Naive thymus-derived CD4-positive, alpha-beta T cell (primary cell): Measurements from ENCODE around the gene C2CD2L. TPM values are rescaled to one million over a fixed set of nuclear protein-coding genes. Genes with fewer than 3 reads are reported as not detected.

Experiments used
- ATAC-seq: fragments of 150-1000 bp; cut with Tn5 transposase; 2 replicates; pipeline ENCODE4 v1.10.0; 2021; ENCODE audit warnings: mild to moderate bottlenecking, moderate library complexity
- CTCF ChIA-PET: fragments of 350-600 bp; sonication (Branson Sonifier 250); formaldehyde crosslinking; loops from one replicate; lab custom pipeline; 2021; ENCODE audit warnings: antibody characterized with exemption; lab: Charles Lee
- POLR2A ChIA-PET: fragments of 350-600 bp; sonication (Branson Sonifier 250); formaldehyde crosslinking; loops from one replicate; lab custom pipeline; 2021; ENCODE audit warnings: antibody characterized with exemption, inconsistent platforms; lab: Charles Lee
- DNase-seq, 9 donors: peaks; one replicate each; pipeline versions ENCODE4 v3.0.0 to v3.0.0-alpha.2; 2020 to 2022; ENCODE audit warnings: mixed read lengths in 1 of 9
- H3K27ac ChIP-seq: one replicate; pipeline ENCODE4 v1.7.0; 2013; ENCODE audit warnings: mild to moderate bottlenecking, low read depth, low read length, moderate library complexity
- H3K27me3 ChIP-seq, 2 donors: one replicate each; pipeline ENCODE4 v1.7.0; 2013; ENCODE audit warnings: low read length in 2 of 2, mild to moderate bottlenecking in 2 of 2, moderate library complexity in 2 of 2; ENCODE audit not compliant: control insufficient read depth in 2 of 2, insufficient read depth in 2 of 2
- H3K36me3 ChIP-seq, 3 experiments: 1 replicate in 2 of 3; 2 replicates in 1 of 3; pipeline ENCODE4 v1.7.0; 2013; ENCODE audit warnings: low read length in 3 of 3, mild to moderate bottlenecking in 3 of 3, moderate library complexity in 1 of 3; ENCODE audit not compliant: insufficient read depth in 3 of 3, control insufficient read depth in 2 of 3
- H3K4me1 ChIP-seq, 2 donors: one replicate each; pipeline ENCODE4 v1.7.0; 2013; ENCODE audit warnings: low read length in 2 of 2, mild to moderate bottlenecking in 2 of 2, moderate library complexity in 1 of 2; ENCODE audit not compliant: control insufficient read depth in 2 of 2, insufficient read depth in 2 of 2
- H3K4me3 ChIP-seq: 2 replicates; pipeline ENCODE4 v1.7.0; 2013; ENCODE audit warnings: mild to moderate bottlenecking, low read length
- H3K9me3 ChIP-seq, 3 experiments: 1 replicate in 2 of 3; 2 replicates in 1 of 3; pipeline ENCODE4 v1.7.0; 2013; ENCODE audit warnings: low read length in 3 of 3; ENCODE audit not compliant: control insufficient read depth in 2 of 3
- H3K27ac Mint-ChIP-seq, 9 donors: one replicate each; pipeline ENCODE4 v1.8.0; 2020 to 2022; ENCODE audit warnings: mixed read lengths in 9 of 9, mild to moderate bottlenecking in 8 of 9, moderate library complexity in 5 of 9, inconsistent platforms in 2 of 9
- H3K27me3 Mint-ChIP-seq, 5 donors: one replicate each; pipeline ENCODE4 v1.8.0; 2021 to 2022; ENCODE audit warnings: mixed read lengths in 5 of 5, mild to moderate bottlenecking in 1 of 5
- H3K36me3 Mint-ChIP-seq, 5 donors: one replicate each; pipeline ENCODE4 v1.8.0; 2020 to 2022; ENCODE audit warnings: mixed read lengths in 5 of 5, mild to moderate bottlenecking in 3 of 5, inconsistent platforms in 1 of 5
- H3K4me1 Mint-ChIP-seq, 7 donors: one replicate each; pipeline ENCODE4 v1.8.0; 2020 to 2022; ENCODE audit warnings: mixed read lengths in 7 of 7, mild to moderate bottlenecking in 3 of 7, inconsistent platforms in 1 of 7
- H3K4me3 Mint-ChIP-seq, 10 donors: one replicate each; pipeline ENCODE4 v1.8.0; 2020 to 2022; ENCODE audit warnings: mild to moderate bottlenecking in 10 of 10, mixed read lengths in 10 of 10, moderate library complexity in 6 of 10, inconsistent platforms in 2 of 10
- H3K9me3 Mint-ChIP-seq, 11 donors: one replicate each; pipeline ENCODE4 v1.8.0; 2020 to 2022; ENCODE audit warnings: mixed read lengths in 11 of 11, mild to moderate bottlenecking in 4 of 11, inconsistent platforms in 1 of 11, moderate library complexity in 1 of 11
- intact Hi-C, 2 donors: fragments of 100-400 bp; cut with micrococcal nuclease; formaldehyde crosslinking; loops; one replicate each; pipeline ENCODE4 v1.15.1; 2023
- polyA plus RNA-seq, 2 donors: library from polyadenylated mRNA; unstranded; fragments of 300-500 nt; fragmentation: Illumina TruSeq; gene quantifications; one replicate each; pipeline ENCODE4 v1.2.3, GENCODE V29; 2021
- total RNA-seq, 6 experiments: library from RNA in 5 of 6; stranded (reverse) in 5 of 6; gene quantifications; 1 replicate in 5 of 6; 2 replicates in 1 of 6; pipeline ENCODE4 v1.2.3 and lab custom pipeline; 2021 to 2026

The C2CD2L gene
- total and polyA plus RNA-seq, 7 experiments from 2014 or later, result 2.7 to 40.7 (median 29.8) TPM

DNA sequence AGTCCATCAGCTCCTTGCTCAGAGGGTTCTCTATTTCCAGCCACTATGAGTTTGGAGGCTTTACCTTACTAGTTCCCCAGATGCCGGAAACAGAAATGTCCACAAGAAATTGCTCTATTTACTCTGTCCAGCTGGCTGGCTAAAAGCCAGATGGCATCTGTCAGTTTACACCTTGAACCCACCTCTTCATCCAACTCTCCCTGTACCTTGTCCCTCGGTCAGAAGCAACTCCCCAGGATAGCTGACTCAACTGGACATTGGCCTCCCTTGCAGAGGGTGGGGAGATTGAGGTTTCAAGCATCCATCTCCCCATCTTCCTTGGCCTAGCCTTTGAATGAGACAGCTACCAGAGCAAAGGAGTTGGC is 1.7 kb downstream of the C2CD2L start:
- H3K36me3 Mint-ChIP-seq, result peaks cover 7 to 35% (median 19%) of the 10 kb centered on the region in 5 donors
- H3K9me3 Mint-ChIP-seq, result no peaks in the 10 kb centered on the region
- peak overlapping the region; percentile 83 to 98 (median 92) for H3K4me3 Mint-ChIP-seq
- DNase-seq, result no peak
- no peaks in the 10 kb centered on the region for H3K27me3 ChIP-seq
- H3K4me3 ChIP-seq, result peak overlapping the region; percentile 95
- H3K4me1 Mint-ChIP-seq, result peaks cover 49 to 71% (median 54%) of the 10 kb centered on the region in 7 donors
- ATAC-seq, result no peak
- intact Hi-C loops, result loop anchor here in 1 of 2 donors (5.0 kb wide), 2 partner anchors 58 to 153 kb away; partner anchors contain the start of gene NLRX1
- H3K27ac Mint-ChIP-seq, result peak overlapping the region in 8 of 9 donors; percentile 80 to 94 (median 86)
- peaks cover 20 to 24% of the 10 kb centered on the region in 2 donors for H3K4me1 ChIP-seq
- peaks cover 9 to 45% (median 21%) of the 10 kb centered on the region in 3 experiments for H3K36me3 ChIP-seq
- ChIA-PET CTCF (interaction anchor here (0.7 to 1.4 kb wide), 2 partner anchors 13 to 213 kb away, joined by 3 read pairs; a partner anchor contains a TSS), POLR2A (interaction anchor here (0.8 to 20.2 kb wide), 9 partner anchors 7 to 225 kb away, joined by 3 to 435 read pairs (median 6); partner anchors contain the start of genes C2CD2L, CBL, DPAGT1 and HINFP)
- peak overlapping the region; percentile 93 for H3K27ac ChIP-seq
- no peaks in the 10 kb centered on the region for H3K9me3 ChIP-seq
- H3K27me3 Mint-ChIP-seq, result no peaks in the 10 kb centered on the region

DNA sequence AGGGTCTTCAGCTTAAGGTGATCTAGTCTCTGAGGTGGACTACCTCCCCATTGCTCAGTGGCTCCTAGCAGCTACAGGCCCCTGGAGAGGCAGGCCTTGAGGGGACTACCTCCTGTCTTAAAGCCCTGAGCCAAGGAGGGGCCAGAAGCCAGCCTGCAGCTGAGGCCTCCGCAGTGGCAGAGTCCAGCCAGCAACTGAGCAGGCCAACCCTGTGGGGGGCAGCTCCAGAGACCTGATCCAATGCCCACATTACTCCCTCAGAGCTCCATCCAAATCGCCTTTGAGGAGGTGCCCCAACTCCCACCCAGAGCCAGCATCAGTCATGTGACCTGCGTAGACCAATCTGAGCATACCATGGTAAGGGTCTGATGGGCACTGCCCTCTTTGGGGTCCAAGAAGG is 2.7 kb downstream of the C2CD2L start:
- H3K27me3 Mint-ChIP-seq, result no peaks in the 10 kb centered on the region
- ChIA-PET CTCF (interaction anchor here (0.8 to 1.4 kb wide), 3 partner anchors 11 to 212 kb away, joined by 3 to 4 read pairs (median 3); partner anchors contain the start of genes CBL and HINFP), POLR2A (interaction anchor here (0.6 to 20.2 kb wide), 11 partner anchors 6 to 224 kb away, joined by 3 to 435 read pairs (median 6); partner anchors contain the start of genes C2CD2L, CBL, CENATAC and DPAGT1)
- Histone ChIP-seq H3K4me3 (no peak overlapping the region), H3K36me3 (peaks cover 9 to 53% (median 21%) of the 10 kb centered on the region in 3 experiments), H3K9me3 (no peaks in the 10 kb centered on the region), H3K4me1 (peaks cover 20 to 33% of the 10 kb centered on the region in 2 donors), H3K27me3 (no peaks in the 10 kb centered on the region), H3K27ac (peak overlapping the region; percentile 93)
- H3K9me3 Mint-ChIP-seq, result no peaks in the 10 kb centered on the region
- ATAC-seq (no peak), DNase-seq (no peak)
- H3K27ac Mint-ChIP-seq, result peak overlapping the region; percentile 31 to 91 (median 85)
- H3K36me3 Mint-ChIP-seq, result peaks cover 7 to 41% (median 19%) of the 10 kb centered on the region in 5 donors
- peak overlapping the region in 9 of 10 donors; percentile 83 to 98 (median 92) for H3K4me3 Mint-ChIP-seq
- peaks cover 47 to 70% (median 55%) of the 10 kb centered on the region in 7 donors for H3K4me1 Mint-ChIP-seq
- intact Hi-C loops, result loop anchor here in 1 of 2 donors (5.0 kb wide), 2 partner anchors 57 to 152 kb away; partner anchors contain the start of gene NLRX1

DNA sequence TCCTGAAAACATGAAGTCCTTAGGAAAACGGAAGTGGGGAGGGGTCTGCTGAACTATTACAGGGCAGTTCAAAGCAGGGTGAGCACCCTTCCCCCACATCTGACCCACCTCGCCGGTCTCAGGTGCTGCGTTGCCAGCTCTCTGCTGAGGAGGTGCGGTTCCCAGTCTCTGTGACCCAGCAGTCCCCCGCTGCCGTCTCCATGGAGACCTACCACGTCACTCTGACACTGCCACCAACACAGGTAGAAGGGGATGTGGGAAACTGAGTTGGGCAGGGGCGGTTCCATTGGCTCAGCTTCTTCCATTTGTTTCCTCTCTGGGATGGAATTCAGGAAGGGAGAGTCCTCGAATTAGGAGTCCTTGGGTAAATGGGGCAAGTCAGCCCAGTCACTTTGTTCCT is 3.3 kb downstream of the C2CD2L start:
- ChIA-PET CTCF (interaction anchor here (1.4 kb wide), 1 partner anchor 212 kb away, joined by 3 read pairs; no protein-coding TSS in a partner anchor), POLR2A (interaction anchor here (1.8 to 20.2 kb wide), 4 partner anchors 6 to 43 kb away, joined by 6 to 435 read pairs (median 221); partner anchors contain the start of genes C2CD2L, DPAGT1, HINFP and HMBS)
- Mint-ChIP-seq H3K36me3 (peaks cover 11 to 45% (median 24%) of the 10 kb centered on the region in 5 donors), H3K27ac (peak overlapping the region; percentile 38 to 88 (median 80)), H3K27me3 (no peaks in the 10 kb centered on the region), H3K4me3 (peak overlapping the region in 7 of 10 donors; percentile 5 to 96 (median 32)), H3K4me1 (peaks cover 48 to 75% (median 59%) of the 10 kb centered on the region in 7 donors), H3K9me3 (no peaks in the 10 kb centered on the region)
- Histone ChIP-seq H3K4me1 (peaks cover 20 to 39% of the 10 kb centered on the region in 2 donors), H3K9me3 (no peaks in the 10 kb centered on the region), H3K27ac (peak overlapping the region; percentile 93), H3K36me3 (peaks cover 9 to 53% (median 21%) of the 10 kb centered on the region in 3 experiments), H3K4me3 (no peak overlapping the region), H3K27me3 (no peaks in the 10 kb centered on the region)
- DNase-seq (no peak), ATAC-seq (no peak)
- intact Hi-C loops, result no loop called here

DNA sequence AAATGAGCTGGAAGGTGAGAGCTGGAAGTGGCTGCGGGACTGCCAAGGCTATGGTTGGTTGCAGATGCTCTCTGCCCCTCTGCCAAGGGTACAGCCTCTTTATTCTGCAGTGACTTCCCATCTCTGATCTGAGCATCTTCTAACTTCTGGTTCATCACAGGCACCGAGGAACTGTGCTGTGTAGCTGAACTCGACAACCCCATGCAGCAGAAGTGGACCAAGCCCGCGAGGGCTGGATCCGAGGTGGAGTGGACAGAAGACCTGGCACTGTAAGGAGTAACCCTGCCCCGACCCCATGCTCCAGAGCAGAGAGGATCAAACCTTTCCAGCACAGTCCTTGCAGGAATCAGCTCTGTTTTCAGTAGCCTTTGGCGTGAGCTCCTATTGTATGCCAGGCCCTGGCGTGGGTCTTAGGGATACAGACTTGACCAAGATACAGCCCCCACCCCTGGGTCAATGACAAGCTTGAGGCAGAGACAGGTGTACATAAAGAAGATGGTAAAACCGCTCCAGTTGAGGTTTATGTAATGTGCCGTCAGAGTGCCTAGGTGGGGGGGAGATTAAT is 4.3 kb downstream of the C2CD2L start:
- no peak for DNase-seq
- intact Hi-C loops, result no loop called here
- Mint-ChIP-seq H3K9me3 (no peaks in the 10 kb centered on the region), H3K36me3 (peaks cover 12 to 51% (median 25%) of the 10 kb centered on the region in 5 donors), H3K4me3 (no peak overlapping the region), H3K4me1 (peaks cover 50 to 75% (median 59%) of the 10 kb centered on the region in 7 donors), H3K27ac (peak overlapping the region in 8 of 9 donors; percentile 31 to 85 (median 60)), H3K27me3 (no peaks in the 10 kb centered on the region)
- Histone ChIP-seq H3K4me1 (peaks cover 18 to 44% of the 10 kb centered on the region in 2 donors), H3K4me3 (no peak overlapping the region), H3K27me3 (no peaks in the 10 kb centered on the region), H3K9me3 (no peaks in the 10 kb centered on the region), H3K27ac (peak overlapping the region; percentile 18), H3K36me3 (peaks cover 9 to 53% (median 21%) of the 10 kb centered on the region in 3 experiments)
- ChIA-PET CTCF (interaction anchor here (1.5 kb wide), 1 partner anchor 9 kb away, joined by 7 read pairs; the partner anchor contains the start of gene DPAGT1), POLR2A (interaction anchor here (1.6 to 16.1 kb wide), 3 partner anchors 10 to 44 kb away, joined by 7 to 435 read pairs (median 13); partner anchors contain the start of genes C2CD2L, DPAGT1, HINFP and VPS11)
- ATAC-seq, result no peak

DNA sequence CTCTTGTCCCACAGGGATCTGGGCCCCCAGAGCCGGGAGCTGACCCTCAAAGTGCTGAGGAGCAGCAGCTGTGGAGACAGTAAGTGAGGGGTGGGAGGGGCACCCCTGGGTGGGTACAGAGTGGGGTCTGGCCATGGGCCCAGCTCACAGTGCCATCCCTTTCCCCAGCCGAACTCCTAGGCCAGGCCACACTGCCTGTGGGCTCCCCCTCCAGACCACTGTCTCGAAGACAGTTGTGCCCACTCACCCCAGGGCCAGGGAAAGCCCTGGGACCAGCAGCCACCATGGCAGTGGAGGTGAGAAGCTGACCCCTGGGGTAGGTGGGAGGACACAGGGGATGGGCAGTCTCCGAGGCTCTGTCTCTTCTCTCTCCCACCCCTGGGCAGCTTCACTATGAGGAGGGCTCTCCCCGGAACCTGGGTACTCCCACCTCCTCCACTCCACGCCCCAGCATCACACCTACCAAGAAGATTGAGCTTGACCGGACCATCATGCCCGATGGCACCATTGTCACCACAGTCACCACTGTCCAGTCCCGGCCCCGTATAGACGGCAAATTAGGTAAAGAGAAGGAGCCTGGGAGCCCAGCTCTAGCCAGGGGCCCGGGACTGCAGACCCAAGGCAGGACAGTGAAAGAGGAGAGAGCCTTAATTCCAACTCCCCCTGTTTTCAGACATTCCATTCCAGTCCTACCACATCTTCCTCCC is 5.3 kb downstream of the C2CD2L start:
- Histone ChIP-seq H3K27me3 (no peaks in the 10 kb centered on the region), H3K4me1 (peaks cover 13 to 45% of the 10 kb centered on the region in 2 donors), H3K36me3 (peaks cover 9 to 55% (median 21%) of the 10 kb centered on the region in 3 experiments), H3K27ac (peak overlapping the region; percentile 5), H3K4me3 (no peak overlapping the region), H3K9me3 (no peaks in the 10 kb centered on the region)
- Mint-ChIP-seq H3K4me1 (peaks cover 49 to 79% (median 64%) of the 10 kb centered on the region in 7 donors), H3K4me3 (no peak overlapping the region), H3K36me3 (peaks cover 12 to 60% (median 26%) of the 10 kb centered on the region in 5 donors), H3K27ac (peak overlapping the region; percentile 67 to 87 (median 74)), H3K9me3 (no peaks in the 10 kb centered on the region), H3K27me3 (no peaks in the 10 kb centered on the region)
- ATAC-seq (no peak), DNase-seq (no peak)
- CTCF ChIA-PET, result interaction anchor here (1.5 kb wide), 1 partner anchor 10 kb away, joined by 7 read pairs; the partner anchor contains the start of gene DPAGT1
- intact Hi-C loops, result no loop called here
- POLR2A ChIA-PET, result interaction anchor here (1.6 to 16.1 kb wide), 2 partner anchors 9 to 12 kb away, joined by 13 to 435 read pairs; partner anchors contain the start of genes C2CD2L, DPAGT1 and HINFP

DNA sequence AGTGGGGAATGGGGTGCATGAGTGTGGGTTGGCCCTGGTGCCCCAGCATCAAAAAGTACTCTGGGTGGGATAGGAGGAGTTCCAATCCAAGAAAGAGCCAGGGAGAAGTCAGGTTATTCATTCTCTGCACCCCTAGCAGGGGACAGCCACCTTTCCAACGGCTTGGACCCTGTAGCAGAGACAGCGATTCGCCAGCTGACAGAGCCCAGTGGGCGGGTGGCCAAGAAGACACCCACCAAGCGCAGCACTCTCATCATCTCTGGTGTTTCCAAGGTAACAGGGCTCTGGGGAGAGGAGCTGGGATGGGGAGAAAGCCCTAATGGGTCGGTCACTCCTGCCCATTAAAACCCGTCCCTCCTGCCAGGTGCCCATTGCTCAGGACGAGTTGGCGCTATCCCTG is 6.6 kb downstream of the C2CD2L start:
- Histone ChIP-seq H3K27ac (peak overlapping the region; percentile 81), H3K27me3 (no peaks in the 10 kb centered on the region), H3K36me3 (peaks cover 9 to 58% (median 21%) of the 10 kb centered on the region in 3 experiments), H3K4me1 (peaks cover 12 to 43% of the 10 kb centered on the region in 2 donors), H3K9me3 (no peaks in the 10 kb centered on the region), H3K4me3 (no peak overlapping the region)
- Mint-ChIP-seq H3K27me3 (no peaks in the 10 kb centered on the region), H3K9me3 (no peaks in the 10 kb centered on the region), H3K4me3 (peak overlapping the region in 3 of 10 donors; percentile 6 to 38 (median 16)), H3K36me3 (peaks cover 12 to 63% (median 26%) of the 10 kb centered on the region in 5 donors), H3K4me1 (peaks cover 45 to 75% (median 57%) of the 10 kb centered on the region in 7 donors), H3K27ac (peak overlapping the region in 8 of 9 donors; percentile 36 to 97 (median 74))
- ChIA-PET CTCF (no interaction called here), POLR2A (interaction anchor here (16.1 kb wide), 1 partner anchor 13 kb away, joined by 435 read pairs; the partner anchor contains the start of genes C2CD2L and DPAGT1)
- intact Hi-C loops, result no loop called here
- DNase-seq (no peak), ATAC-seq (no peak)
